ENCODE results near the gene ADD2. TPM values are rescaled to one million over a fixed set of nuclear protein-coding genes. Genes with fewer than 3 reads are reported as not detected.

ADD2 gene
- total RNA-seq, 2 experiments from 2014 or later: 0.45 to 1.2 TPM

DNA sequence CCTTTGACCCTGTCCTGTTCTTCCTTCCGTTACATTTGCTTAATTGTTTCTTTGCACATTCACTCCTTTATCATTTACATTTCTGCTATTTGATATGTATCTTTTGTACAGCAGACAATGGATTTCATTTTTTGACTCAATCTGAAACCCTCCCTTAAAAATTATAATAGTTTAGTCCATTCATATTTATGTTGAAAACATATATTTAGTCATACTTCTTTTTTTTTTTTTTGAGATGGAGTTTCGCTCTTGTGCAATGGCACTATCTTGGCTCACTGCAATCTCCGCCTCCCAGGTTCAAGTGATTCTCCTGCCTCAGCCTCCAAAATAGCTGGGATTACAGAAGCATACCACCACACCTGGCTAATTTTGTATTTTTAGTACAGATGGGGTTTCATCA is 119.0 kb downstream of the ADD2 start:
- peaks cover 2% of the 10 kb centered on the region for H3K4me1 Mint-ChIP-seq

DNA sequence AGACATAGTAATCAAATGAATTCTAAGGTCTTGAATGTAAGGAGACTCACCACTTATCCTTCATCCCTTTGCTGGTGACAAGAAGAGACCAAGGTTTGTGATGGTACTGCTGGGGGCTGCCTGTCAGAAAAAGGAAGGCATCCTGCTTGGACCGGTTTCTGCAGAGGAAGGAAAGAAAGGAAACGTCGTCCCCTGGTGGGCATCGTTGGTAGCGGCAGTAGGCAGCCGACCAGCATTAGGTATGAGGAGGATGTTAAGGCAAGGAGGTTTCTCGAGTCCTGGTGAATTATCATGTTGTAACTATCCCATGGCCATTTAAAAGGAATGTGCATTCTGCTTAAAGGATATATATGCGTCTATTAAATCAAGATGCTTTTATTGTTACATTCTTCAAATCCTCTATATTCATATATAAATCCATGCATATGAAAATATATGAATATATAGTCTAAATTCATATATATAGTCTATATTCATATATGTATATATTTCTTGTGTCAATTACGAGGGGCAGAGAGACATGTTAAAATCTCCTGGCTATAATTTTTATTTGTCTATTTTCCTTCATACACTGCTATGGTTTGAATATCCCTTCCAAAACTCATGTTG is 120.0 kb downstream of the ADD2 start:
- no peak overlapping the region for H3K4me3 Mint-ChIP-seq
- peaks cover 29% of the 10 kb centered on the region for H3K27me3 Mint-ChIP-seq
- peaks cover 2% of the 10 kb centered on the region for H3K4me1 Mint-ChIP-seq
- CTCF ChIA-PET: interaction anchor here (0.6 to 4.4 kb wide), 4 partner anchors 120 to 344 kb away, joined by 3 to 36 read pairs (median 3); partner anchors contain the start of genes ADD2 and FAM136A
- no peak overlapping the region for H3K27ac Mint-ChIP-seq
- DNase-seq (peak; percentile 79), ATAC-seq (peak; percentile 86)
- no peaks in the 10 kb centered on the region for H3K9me3 Mint-ChIP-seq (ENCODE audit: low read depth)
- no peaks in the 10 kb centered on the region for H3K36me3 Mint-ChIP-seq

More for the DNA sequence above, 119.0 kb downstream of the ADD2 start:
- DNase-seq (no peak), ATAC-seq (no peak)
- Mint-ChIP-seq H3K27ac (no peak overlapping the region), H3K9me3 (ENCODE audit: low read depth) (no peaks in the 10 kb centered on the region), H3K27me3 (peaks cover 35% of the 10 kb centered on the region), H3K4me3 (no peak overlapping the region), H3K36me3 (no peaks in the 10 kb centered on the region)
- CTCF ChIA-PET: interaction anchor here (4.4 kb wide), 1 partner anchor 345 kb away, joined by 36 read pairs; the partner anchor contains the start of gene FAM136A

DNA sequence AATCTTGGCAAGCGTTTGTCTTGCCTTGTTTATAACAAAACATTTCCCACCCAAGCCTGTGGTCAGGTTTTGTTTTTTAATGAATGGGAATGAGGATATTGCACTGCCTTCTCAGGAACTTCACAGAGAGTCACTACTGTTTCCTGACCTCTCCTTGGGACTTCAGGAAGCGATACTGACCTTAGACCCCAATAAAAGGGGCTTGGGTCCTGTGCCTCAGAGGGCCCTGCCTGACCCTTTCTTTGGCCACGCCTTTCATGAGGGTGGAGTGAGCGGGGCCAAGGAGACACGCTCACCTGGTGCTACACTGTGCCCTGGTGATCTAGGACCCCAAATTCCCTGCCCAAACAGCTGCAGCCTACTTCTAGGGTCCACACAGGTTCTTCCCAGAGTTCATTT is 121.6 kb downstream of the ADD2 start:
- Mint-ChIP-seq H3K36me3 (no peaks in the 10 kb centered on the region), H3K9me3 (ENCODE audit: low read depth) (no peaks in the 10 kb centered on the region), H3K4me1 (peaks cover 2% of the 10 kb centered on the region), H3K27ac (no peak overlapping the region), H3K27me3 (peaks cover 13% of the 10 kb centered on the region), H3K4me3 (no peak overlapping the region)
- no peak for ATAC-seq
- no peak for DNase-seq
- CTCF ChIA-PET: interaction anchor here (0.9 to 4.4 kb wide), 5 partner anchors 8 to 343 kb away, joined by 3 to 36 read pairs (median 12); partner anchors contain the start of gene FAM136A

DNA sequence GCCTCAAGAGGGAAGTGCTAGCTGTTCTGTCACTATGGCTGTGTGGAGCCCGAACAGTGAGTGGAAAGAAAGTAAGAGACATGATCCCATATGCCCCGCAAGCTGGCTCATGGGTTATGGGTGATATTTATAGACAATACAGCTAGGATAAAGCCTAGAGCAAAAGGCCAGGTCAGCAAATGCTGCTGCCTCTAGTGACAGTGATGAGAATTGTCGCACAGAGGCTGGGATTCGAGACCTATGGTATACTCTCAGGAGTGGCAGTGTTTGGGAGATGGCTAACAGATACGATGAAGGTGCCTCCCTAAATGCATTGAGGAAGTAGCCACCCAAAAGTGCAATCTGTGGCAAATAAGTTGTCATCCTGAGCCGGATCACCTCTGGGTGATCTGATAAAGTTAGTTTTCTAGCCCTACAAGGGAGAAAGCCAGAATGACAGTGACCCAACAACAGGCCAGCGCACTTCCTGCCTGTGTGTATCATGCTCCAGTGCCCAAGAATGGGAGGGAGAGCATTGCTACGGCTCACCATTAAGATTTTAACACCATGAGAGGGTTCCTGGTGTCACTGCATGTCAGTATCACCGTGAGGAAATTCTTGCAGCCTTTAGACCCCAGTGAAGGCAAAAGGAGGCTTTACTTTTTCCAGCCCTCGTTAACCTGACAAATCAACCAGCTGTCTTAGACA is 122.1 kb downstream of the ADD2 start:
- ATAC-seq (no peak), DNase-seq (no peak)
- Mint-ChIP-seq H3K36me3 (no peaks in the 10 kb centered on the region), H3K27ac (no peak overlapping the region), H3K4me3 (no peak overlapping the region), H3K4me1 (peaks cover 2% of the 10 kb centered on the region), H3K27me3 (peaks cover 8% of the 10 kb centered on the region), H3K9me3 (ENCODE audit: low read depth) (no peaks in the 10 kb centered on the region)
- CTCF ChIA-PET: interaction anchor here (1.2 to 4.4 kb wide), 4 partner anchors 10 to 342 kb away, joined by 4 to 36 read pairs (median 14); partner anchors contain the start of gene FAM136A

DNA sequence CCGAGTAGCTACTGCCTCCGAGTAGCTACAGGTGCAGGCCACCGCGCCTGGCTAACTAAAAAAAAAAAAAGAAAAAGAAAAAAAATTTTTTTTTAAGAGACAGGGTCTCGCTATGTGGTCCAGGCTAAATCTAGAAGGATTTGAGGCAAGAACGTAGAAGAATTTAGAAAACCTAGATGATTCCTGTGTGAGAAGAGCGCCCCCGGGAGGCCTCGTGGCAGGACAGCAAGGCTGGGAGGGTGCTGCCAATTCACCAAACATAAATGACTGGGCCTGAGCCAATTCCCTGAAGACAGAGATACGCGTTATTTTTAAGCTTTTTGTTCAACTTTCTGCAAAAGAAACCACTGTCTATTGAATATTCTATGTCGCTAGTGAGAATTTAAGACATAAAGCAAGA is 124.3 kb downstream of the ADD2 start:
- CTCF ChIA-PET: interaction anchor here (0.7 to 4.1 kb wide), 4 partner anchors 10 to 341 kb away, joined by 3 to 15 read pairs (median 4); no protein-coding TSS in a partner anchor
- H3K27me3 Mint-ChIP-seq: no peaks in the 10 kb centered on the region

DNA sequence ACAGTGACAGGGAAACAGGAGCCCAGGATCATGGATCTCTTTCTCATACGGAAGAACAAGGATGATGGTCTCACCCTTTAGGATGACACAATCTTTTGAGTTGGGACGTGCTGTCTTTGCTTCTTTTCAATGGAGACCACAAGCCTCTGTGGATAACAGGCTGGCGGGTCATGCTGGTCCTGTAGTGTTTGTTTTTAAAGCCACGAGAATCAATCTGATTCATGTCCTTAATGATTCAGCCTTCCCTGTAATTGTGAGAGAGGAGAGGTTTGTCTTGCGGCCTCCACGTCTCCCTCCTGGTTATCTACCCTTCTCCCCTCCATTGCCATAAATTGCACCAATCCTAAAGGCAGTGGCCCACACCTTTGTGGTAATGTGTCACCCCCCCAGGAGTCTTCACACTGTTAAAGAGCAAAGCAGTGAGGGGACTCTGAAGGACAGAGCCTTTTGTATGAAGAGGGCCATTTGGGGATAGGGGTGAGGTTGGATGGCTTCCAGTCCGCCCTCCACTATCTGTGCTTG is 126.7 kb downstream of the ADD2 start:
- Mint-ChIP-seq H3K27me3 (no peaks in the 10 kb centered on the region), H3K36me3 (no peaks in the 10 kb centered on the region), H3K9me3 (ENCODE audit: low read depth) (no peaks in the 10 kb centered on the region), H3K4me3 (no peak overlapping the region), H3K4me1 (peaks cover 3% of the 10 kb centered on the region), H3K27ac (no peak overlapping the region)
- ATAC-seq (no peak), DNase-seq (no peak)
- CTCF ChIA-PET: no interaction called here

More for the DNA sequence above, 124.3 kb downstream of the ADD2 start:
- H3K36me3 Mint-ChIP-seq: no peaks in the 10 kb centered on the region
- H3K4me3 Mint-ChIP-seq: no peak overlapping the region
- no peak for DNase-seq
- no peak overlapping the region for H3K27ac Mint-ChIP-seq
- peaks cover 2% of the 10 kb centered on the region for H3K4me1 Mint-ChIP-seq
- no peak for ATAC-seq
- H3K9me3 Mint-ChIP-seq (ENCODE audit: low read depth): no peaks in the 10 kb centered on the region

DNA sequence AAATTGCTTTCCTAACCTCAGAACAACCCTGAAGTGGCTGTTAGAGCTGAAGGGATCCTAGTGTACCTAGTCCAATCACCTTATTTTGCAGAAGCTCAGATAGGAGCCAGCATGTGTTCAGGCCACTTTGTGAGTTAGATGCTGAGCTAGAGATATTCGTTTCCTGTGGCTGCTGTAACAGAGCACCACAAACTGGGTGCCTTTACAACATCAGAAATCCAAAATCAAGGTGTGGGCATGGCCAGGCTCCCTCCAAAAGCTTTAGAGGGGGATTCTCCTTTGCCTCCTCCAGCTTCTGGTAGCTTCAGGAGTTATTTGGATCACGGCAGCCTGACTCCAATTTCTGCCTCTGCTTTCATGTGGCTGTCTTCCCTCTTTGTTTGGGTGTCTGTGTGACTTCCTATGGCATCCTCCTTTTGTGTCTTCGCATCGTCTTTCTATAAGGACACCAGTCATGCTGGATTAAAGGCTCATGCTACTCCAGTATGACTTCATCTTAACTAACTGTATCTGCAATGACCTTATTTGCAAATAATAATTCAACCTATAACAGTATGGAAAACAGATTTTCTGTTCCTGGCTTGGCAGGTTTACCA is 128.1 kb downstream of the ADD2 start:
- Mint-ChIP-seq H3K27me3 (peaks cover 3% of the 10 kb centered on the region), H3K4me1 (peaks cover 3% of the 10 kb centered on the region), H3K4me3 (no peak overlapping the region), H3K27ac (no peak overlapping the region), H3K36me3 (no peaks in the 10 kb centered on the region), H3K9me3 (ENCODE audit: low read depth) (no peaks in the 10 kb centered on the region)
- CTCF ChIA-PET: interaction anchor here (0.5 to 1.9 kb wide), 4 partner anchors 16 to 337 kb away, joined by 3 to 7 read pairs (median 4); partner anchors contain the start of gene FAM136A
- DNase-seq (no peak), ATAC-seq (no peak)

DNA sequence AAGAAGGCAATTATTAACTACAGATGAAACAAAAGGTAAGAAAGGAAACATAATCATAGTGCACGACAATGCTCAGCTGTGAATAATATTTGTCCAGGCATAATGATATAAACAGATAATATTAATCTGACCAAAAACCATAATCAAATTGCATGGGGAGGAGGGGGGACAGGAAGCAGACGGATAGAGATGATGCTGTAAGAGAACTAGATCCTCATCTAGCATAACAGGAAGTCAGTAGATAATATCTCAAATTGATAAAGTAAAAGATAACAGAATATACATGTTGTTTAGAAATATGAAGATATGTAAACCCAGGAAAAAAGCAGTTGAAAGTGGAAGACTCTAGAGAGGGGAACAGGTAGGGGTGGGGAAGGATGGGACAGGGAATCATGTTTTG is 129.4 kb downstream of the ADD2 start:
- peaks cover 8% of the 10 kb centered on the region for H3K27me3 Mint-ChIP-seq
- H3K4me3 Mint-ChIP-seq: no peak overlapping the region
- ATAC-seq: no peak
- H3K9me3 Mint-ChIP-seq (ENCODE audit: low read depth): no peaks in the 10 kb centered on the region
- no peak for DNase-seq
- no peak overlapping the region for H3K27ac Mint-ChIP-seq
- peaks cover 3% of the 10 kb centered on the region for H3K4me1 Mint-ChIP-seq
- CTCF ChIA-PET: interaction anchor here (1.5 to 1.8 kb wide), 2 partner anchors 8 to 336 kb away, joined by 5 to 7 read pairs; partner anchors contain the start of gene FAM136A
- H3K36me3 Mint-ChIP-seq: no peaks in the 10 kb centered on the region

DNA sequence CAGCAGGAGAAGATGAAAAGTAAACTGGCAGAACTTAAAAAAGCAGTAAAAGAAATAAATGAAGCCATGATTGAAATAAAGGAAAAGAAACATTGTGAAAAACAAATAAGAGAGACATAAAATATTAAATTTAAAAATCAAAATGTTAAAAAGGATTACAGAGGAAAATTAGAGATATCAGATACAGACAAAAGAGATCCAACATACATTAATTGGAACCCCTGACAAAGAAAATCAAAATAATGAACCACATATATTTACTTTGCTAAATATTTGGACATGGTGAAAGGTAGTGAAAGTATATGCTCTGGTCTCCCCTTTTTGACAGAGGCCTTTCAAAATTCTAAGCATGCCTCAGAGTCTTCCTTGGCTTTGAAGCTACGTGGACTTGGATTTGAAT is 134.5 kb downstream of the ADD2 start:
- ATAC-seq: no peak
- DNase-seq: no peak
- Mint-ChIP-seq H3K36me3 (no peaks in the 10 kb centered on the region), H3K4me1 (peaks cover under 1% of the 10 kb centered on the region), H3K9me3 (ENCODE audit: low read depth) (no peaks in the 10 kb centered on the region), H3K27ac (no peak overlapping the region), H3K27me3 (peaks cover 41% of the 10 kb centered on the region), H3K4me3 (no peak overlapping the region)
- CTCF ChIA-PET: interaction anchor here (1.4 to 1.6 kb wide), 2 partner anchors 10 to 16 kb away, joined by 3 to 4 read pairs; no protein-coding TSS in a partner anchor

DNA sequence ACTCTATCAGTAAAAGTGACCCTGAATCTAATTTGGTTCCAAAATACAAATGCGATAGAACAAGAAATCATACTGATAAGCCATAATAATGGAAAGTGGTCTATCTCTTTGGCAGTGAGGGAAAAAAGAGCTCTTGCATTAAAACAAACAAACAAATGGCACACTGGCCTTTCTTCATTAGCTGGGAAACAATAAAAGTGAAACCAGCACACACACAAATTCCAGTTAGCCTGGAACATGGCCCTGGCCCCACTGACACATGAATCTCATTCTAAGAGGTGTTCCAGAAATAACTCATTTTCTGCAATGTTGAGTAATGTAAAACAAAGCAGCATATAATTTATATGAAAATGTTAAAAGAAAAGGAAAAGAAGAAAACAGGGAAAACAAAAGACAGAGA is 135.0 kb downstream of the ADD2 start:
- no peak for DNase-seq
- CTCF ChIA-PET: interaction anchor here (1.4 to 1.6 kb wide), 2 partner anchors 11 to 16 kb away, joined by 3 to 4 read pairs; no protein-coding TSS in a partner anchor

DNA sequence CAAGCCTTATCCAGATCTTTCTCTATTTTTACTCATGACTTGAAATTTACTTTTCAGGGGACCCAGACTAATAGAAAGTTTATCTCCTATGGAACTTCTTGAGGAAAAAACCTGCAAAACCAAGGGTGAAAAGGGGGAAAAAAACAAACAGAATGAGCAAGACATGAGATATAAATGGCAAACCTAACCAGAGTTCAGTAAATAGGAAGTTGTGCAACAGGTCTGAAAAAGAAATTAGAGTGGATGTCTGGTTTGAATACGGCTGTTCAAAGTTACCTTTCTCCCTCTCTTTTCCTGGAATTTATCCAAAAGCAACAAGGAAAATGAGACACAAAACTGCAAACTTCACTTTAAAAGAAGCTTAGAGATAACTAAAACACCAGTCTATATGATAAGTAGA is 135.6 kb downstream of the ADD2 start:
- Mint-ChIP-seq H3K27me3 (peaks cover 48% of the 10 kb centered on the region), H3K27ac (no peak overlapping the region), H3K36me3 (no peaks in the 10 kb centered on the region), H3K9me3 (ENCODE audit: low read depth) (no peaks in the 10 kb centered on the region), H3K4me3 (no peak overlapping the region), H3K4me1 (no peaks in the 10 kb centered on the region)
- ATAC-seq: no peak
- no peak for DNase-seq
- CTCF ChIA-PET: no interaction called here

More for the DNA sequence above, 135.0 kb downstream of the ADD2 start:
- Mint-ChIP-seq H3K36me3 (no peaks in the 10 kb centered on the region), H3K9me3 (ENCODE audit: low read depth) (no peaks in the 10 kb centered on the region), H3K4me1 (no peaks in the 10 kb centered on the region), H3K27ac (no peak overlapping the region), H3K4me3 (no peak overlapping the region), H3K27me3 (peaks cover 46% of the 10 kb centered on the region)
- ATAC-seq: no peak

DNA sequence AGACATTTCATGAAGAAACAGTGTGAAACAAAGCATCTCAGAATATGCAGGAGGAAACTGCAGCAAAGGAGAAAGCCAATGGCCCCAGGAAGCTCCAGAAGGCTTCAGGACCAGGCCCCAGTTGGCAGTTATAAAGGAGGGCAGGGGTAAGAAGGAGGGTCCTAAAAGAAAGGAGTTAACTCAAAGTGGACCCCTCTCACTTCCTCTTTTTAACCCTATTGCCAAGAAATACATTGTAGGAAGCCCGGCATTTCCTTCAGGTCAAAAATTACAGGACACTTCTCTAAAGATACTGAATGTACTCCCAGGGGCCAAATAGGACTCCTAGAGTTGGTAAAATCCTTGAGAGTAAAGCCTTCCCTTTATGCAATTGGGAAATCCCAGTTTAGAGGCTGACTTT is 137.2 kb downstream of the ADD2 start:
- H3K9me3 Mint-ChIP-seq (ENCODE audit: low read depth): no peaks in the 10 kb centered on the region
- CTCF ChIA-PET: no interaction called here

DNA sequence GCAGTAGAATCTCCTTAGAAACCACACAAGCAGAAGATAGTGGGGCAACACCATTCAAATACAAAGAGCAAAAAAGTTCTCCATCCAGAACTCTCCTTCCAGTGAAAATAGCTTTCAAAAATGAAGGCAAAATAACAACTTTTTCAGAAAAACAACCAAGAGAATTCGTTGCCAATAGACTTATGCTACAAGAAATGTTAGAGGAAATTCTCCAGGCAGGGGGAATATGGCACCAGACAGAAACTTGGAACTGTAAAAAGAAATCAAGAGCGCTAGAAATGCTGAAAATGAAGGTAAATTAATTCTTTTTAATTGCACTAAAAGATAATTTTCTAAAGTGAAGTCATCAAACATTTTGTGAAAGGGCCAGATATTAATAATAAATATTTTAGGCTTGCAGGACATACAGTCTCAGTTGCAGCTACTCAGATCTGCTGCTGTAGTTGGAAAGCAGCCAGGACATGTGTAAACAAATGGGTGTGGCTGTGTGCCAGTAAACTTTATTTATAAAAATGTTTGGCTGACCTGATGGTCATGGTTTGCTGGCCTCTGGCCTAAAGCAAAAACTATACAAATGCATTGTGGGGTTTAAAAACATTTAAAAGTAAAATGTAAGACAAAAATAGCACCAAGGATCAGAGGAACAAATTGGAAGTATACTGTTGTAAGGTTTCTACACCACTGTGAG is 140.6 kb downstream of the ADD2 start:
- DNase-seq (no peak), ATAC-seq (no peak)
- no peak overlapping the region for H3K4me3 Mint-ChIP-seq
- H3K27me3 Mint-ChIP-seq: peaks cover 43% of the 10 kb centered on the region
- H3K36me3 Mint-ChIP-seq: no peaks in the 10 kb centered on the region
- CTCF ChIA-PET: interaction anchor here (0.8 kb wide), 1 partner anchor 9 kb away, joined by 3 read pairs; no protein-coding TSS in a partner anchor
- H3K4me1 Mint-ChIP-seq: no peaks in the 10 kb centered on the region
- H3K9me3 Mint-ChIP-seq (ENCODE audit: low read depth): no peaks in the 10 kb centered on the region
- no peak overlapping the region for H3K27ac Mint-ChIP-seq

More for the DNA sequence above, 137.2 kb downstream of the ADD2 start:
- ATAC-seq (no peak), DNase-seq (no peak)
- Mint-ChIP-seq H3K4me1 (no peaks in the 10 kb centered on the region), H3K27me3 (peaks cover 53% of the 10 kb centered on the region), H3K27ac (no peak overlapping the region), H3K36me3 (no peaks in the 10 kb centered on the region), H3K4me3 (no peak overlapping the region)

Measured in activated CD8-positive, alpha-beta memory T cell treated with anti-CD3 and anti-CD28 coated beads, Interleukin-2, amount 10 ng/mL, durations not matched to agents 7 days and 5 days (primary cell).